ENCODE measurements around the gene HP1BP3. TPM values are rescaled to one million over a fixed set of nuclear protein-coding genes. Genes with fewer than 3 reads are reported as not detected.

Gene HP1BP3
- total and polyA plus RNA-seq, 12 donors = 54.4 to 148 (median 129) TPM

DNA sequence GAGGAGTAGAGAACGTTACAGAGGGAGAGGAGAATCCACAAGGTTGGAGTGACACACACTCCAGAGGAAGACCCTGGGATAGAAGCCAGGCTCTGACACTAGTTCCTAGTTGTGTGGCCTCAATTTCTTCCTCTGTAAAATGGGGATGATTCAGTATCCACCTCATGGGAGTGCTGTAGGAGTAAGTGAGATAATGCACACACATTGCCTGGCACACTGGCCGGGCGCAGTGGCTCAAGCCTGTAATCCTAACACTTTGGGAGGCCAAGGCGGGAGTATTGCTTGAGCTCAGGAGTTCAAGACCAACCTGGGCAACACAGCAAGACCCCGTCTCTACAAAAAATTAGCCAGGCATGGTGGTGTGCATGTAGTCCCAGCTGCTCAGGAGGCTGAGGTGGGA is 78.2 kb downstream of the HP1BP3 start:
- DNase-seq = no peak
- intact Hi-C loops (cut with DNase I) = loop anchor here in 1 of 10 donors (5.0 kb wide), 1 partner anchor 48 kb away; no protein-coding TSS in a partner anchor
- 82 to 83% methylated on average over 5 of the region's 5 CpGs for WGBS, 2 donors
- no peak for ATAC-seq
- no peak overlapping the region for H3K27ac ChIP-seq
- no peaks in the 10 kb centered on the region for H3K4me1 ChIP-seq
- H3K36me3 ChIP-seq = no peaks in the 10 kb centered on the region
- peaks cover 0 to 5% (median 0%) of the 10 kb centered on the region in 7 donors for H3K27me3 ChIP-seq
- no peaks in the 10 kb centered on the region for H3K9me3 ChIP-seq
- TF ChIP-seq, protein P1, sequence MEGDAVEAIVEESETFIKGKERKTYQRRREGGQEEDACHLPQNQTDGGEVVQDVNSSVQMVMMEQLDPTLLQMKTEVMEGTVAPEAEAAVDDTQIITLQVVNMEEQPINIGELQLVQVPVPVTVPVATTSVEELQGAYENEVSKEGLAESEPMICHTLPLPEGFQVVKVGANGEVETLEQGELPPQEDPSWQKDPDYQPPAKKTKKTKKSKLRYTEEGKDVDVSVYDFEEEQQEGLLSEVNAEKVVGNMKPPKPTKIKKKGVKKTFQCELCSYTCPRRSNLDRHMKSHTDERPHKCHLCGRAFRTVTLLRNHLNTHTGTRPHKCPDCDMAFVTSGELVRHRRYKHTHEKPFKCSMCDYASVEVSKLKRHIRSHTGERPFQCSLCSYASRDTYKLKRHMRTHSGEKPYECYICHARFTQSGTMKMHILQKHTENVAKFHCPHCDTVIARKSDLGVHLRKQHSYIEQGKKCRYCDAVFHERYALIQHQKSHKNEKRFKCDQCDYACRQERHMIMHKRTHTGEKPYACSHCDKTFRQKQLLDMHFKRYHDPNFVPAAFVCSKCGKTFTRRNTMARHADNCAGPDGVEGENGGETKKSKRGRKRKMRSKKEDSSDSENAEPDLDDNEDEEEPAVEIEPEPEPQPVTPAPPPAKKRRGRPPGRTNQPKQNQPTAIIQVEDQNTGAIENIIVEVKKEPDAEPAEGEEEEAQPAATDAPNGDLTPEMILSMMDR (IDR thresholded peaks at IDR 0.05) = no peak
- H3K4me3 ChIP-seq = no peak overlapping the region

DNA sequence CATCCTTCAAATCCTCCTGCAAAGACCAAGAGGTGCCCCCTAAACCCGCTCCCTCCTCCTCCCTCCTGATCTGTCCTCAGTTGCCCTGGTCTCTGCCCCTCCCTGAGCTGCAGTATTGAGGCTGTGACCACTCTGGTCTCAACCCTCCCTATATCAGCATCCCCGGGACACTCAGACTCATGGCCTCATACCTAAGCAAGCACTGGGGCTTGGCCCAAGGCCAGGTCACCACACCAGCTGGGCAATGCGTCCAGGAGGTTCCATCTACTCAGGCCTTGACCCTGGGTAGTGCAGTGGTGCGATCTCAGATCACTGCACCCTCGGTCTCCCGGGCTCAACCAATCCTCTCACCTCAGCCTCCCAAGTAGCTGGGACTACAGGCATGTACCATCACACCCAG is 79.0 kb downstream of the HP1BP3 start:
- Histone ChIP-seq H3K27ac (no peak overlapping the region), H3K4me1 (no peaks in the 10 kb centered on the region), H3K36me3 (no peaks in the 10 kb centered on the region), H3K27me3 (peaks cover 0 to 5% (median 0%) of the 10 kb centered on the region in 7 donors), H3K4me3 (no peak overlapping the region), H3K9me3 (no peaks in the 10 kb centered on the region)
- intact Hi-C loops (cut with DNase I) = loop anchor here in 1 of 10 donors (5.0 kb wide), 1 partner anchor 49 kb away; no protein-coding TSS in a partner anchor
- ATAC-seq (no peak), DNase-seq (no peak)
- 84 to 85% methylated on average over 6 of the region's 6 CpGs for WGBS, 2 donors
- TF ChIP-seq, protein P1 (IDR thresholded peaks at IDR 0.05) = no peak

DNA sequence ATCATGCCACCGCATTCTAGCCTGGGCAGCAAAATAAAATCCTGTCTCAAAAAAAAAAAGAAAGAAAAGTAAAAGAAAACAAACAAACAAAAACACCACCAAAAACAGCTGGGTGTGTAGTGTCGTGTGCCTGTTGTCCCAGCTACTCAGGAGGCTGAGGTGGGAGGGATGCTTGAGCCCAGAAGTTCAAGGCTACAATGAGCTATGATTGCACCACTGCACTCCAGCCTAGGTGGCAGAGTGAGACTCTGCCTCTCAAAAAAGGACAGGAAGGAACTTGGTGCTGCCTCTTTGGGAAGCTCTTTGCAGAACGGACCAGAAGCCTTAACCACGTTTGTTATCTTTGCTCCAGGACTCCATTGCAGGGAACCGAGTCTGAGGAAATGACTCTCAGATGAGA is 80.3 kb downstream of the HP1BP3 start:
- Histone ChIP-seq H3K9me3 (no peaks in the 10 kb centered on the region), H3K27me3 (peaks cover 0 to 5% (median 0%) of the 10 kb centered on the region in 7 donors), H3K4me3 (no peak overlapping the region), H3K36me3 (no peaks in the 10 kb centered on the region), H3K4me1 (no peaks in the 10 kb centered on the region), H3K27ac (no peak overlapping the region)
- 52 to 58% methylated on average over 5 of the region's 5 CpGs for WGBS, 2 donors
- intact Hi-C loops (cut with DNase I) = loop anchor here in 1 of 10 donors (5.0 kb wide), 1 partner anchor 50 kb away; no protein-coding TSS in a partner anchor
- no peak for ATAC-seq
- DNase-seq = no peak
- TF ChIP-seq, protein P1 (IDR thresholded peaks at IDR 0.05) = no peak

DNA sequence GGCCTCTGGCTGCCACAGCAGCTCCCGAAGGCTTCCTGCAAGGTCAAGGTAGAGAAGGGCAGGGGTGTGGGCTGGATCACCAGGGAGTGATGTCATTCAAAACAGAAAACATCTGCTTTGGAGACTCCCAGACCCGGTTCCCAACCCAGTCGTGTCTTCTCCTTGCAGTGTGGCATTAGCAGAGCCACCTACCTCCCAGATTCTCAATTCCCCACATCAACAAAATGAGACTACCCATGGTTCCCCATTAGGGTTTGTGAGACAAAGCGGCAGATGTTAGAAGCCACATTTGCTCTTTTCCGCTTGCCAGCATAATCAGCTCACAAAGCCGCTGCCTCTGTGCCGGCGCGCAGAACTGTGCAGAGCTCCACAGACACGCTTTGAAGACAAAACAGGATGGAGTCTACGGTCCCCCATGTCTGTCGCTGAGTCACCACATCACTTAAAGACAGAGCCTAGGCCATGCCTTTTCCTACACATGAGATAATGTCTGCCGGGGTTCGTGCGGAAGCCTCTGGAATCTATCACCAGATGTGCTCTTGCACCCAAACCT is 81.8 kb downstream of the HP1BP3 start:
- no peak overlapping the region for H3K27ac ChIP-seq
- WGBS, 2 donors = 63 to 70% methylated on average over 15 of the region's 15 CpGs
- DNase-seq (no peak), ATAC-seq (no peak)
- intact Hi-C loops (cut with DNase I) = loop anchor here in 1 of 10 donors (5.0 kb wide), 1 partner anchor 52 kb away; no protein-coding TSS in a partner anchor
- no peak overlapping the region for H3K4me3 ChIP-seq
- H3K4me1 ChIP-seq = no peaks in the 10 kb centered on the region
- H3K9me3 ChIP-seq = no peaks in the 10 kb centered on the region
- no peaks in the 10 kb centered on the region for H3K27me3 ChIP-seq
- TF ChIP-seq, protein P1 (IDR thresholded peaks at IDR 0.05) = no peak
- no peaks in the 10 kb centered on the region for H3K36me3 ChIP-seq
